ENCODE data around the gene ANO7. TPM values are rescaled to one million over a fixed set of nuclear protein-coding genes. Genes with fewer than 3 reads are reported as not detected.

ANO7 gene
- total and polyA plus RNA-seq, 2 of the 13 experiments (the other 11 are each of a cell fraction or from before 2014, with no cell fraction given) = 4.1 to 4.9 TPM

DNA sequence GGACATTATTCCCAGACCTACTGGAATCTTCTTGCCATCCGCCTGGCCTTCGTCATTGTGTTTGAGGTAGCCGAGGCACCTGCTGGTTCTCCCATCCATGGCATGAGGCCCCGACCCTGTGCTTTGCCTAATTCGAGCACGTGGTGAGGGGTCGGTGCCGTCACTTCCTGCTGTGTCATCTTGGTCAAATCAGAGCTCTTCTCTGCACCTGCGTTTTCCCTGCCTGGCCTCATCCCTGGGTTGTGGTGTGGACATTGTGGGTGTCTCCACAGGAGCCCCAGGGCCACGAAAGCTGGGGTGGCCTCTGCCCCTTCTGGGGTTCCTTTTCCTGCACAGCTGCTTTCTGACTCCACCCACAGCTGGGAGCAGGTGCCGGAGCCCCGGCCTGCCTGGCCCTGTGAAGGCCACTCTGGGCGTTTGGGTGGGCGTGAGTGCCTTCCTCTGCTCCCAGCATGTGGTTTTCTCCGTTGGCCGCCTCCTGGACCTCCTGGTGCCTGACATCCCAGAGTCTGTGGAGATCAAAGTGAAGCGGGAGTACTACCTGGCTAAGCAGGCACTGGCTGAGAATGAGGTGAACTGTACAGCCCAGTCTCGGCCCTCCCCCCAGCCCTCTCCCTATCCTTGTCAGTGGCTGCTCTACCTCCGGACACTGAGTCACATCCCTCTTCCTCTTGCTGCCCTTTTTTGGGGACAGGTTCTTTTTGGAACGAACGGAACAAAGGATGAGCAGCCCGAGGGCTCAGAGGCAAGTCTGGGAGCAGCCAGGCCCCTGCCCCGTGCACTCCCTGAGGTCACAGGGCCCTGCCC, 34.9 kb downstream of the ANO7 start (continued):
- TF ChIP-seq, protein P1, sequence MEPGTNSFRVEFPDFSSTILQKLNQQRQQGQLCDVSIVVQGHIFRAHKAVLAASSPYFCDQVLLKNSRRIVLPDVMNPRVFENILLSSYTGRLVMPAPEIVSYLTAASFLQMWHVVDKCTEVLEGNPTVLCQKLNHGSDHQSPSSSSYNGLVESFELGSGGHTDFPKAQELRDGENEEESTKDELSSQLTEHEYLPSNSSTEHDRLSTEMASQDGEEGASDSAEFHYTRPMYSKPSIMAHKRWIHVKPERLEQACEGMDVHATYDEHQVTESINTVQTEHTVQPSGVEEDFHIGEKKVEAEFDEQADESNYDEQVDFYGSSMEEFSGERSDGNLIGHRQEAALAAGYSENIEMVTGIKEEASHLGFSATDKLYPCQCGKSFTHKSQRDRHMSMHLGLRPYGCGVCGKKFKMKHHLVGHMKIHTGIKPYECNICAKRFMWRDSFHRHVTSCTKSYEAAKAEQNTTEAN (CRISPR knock-in tag; conservative IDR thresholded peaks at IDR 0.05) = no peak; the same call in 1 of the 2 replicates
- TF ChIP-seq PITX1 (CRISPR knock-in tag; IDR thresholded peaks at IDR 0.05) = no peak
- no peak for TF ChIP-seq ZBTB1 (CRISPR knock-in tag; IDR thresholded peaks at IDR 0.05; ENCODE audit: borderline replicate concordance)
- no peak for TF ChIP-seq ZNF792 (CRISPR knock-in tag; IDR thresholded peaks at IDR 0.05)
- TF ChIP-seq ZNF121 (CRISPR knock-in tag; IDR thresholded peaks at IDR 0.05) = no peak
- no peak for TF ChIP-seq RORA (CRISPR knock-in tag; IDR thresholded peaks at IDR 0.05)
- no peak for TF ChIP-seq NR2F6 (IDR thresholded peaks at IDR 0.05)
- no peak for TF ChIP-seq NR2F6 (CRISPR knock-in tag; IDR thresholded peaks at IDR 0.05)
- no peak for TF ChIP-seq ZNF547 (CRISPR knock-in tag; IDR thresholded peaks at IDR 0.05)
- no peak for TF ChIP-seq KDM6A (CRISPR knock-in tag; IDR thresholded peaks at IDR 0.05; ENCODE audit: low read depth)
- no peak for TF ChIP-seq ZNF468 (CRISPR knock-in tag; IDR thresholded peaks at IDR 0.05)
- TF ChIP-seq, protein P2, sequence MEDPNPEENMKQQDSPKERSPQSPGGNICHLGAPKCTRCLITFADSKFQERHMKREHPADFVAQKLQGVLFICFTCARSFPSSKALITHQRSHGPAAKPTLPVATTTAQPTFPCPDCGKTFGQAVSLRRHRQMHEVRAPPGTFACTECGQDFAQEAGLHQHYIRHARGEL (CRISPR knock-in tag; IDR thresholded peaks at IDR 0.05) = 0 out of 2 replicates have a peak, but pooled peaks have one; percentile 15
- peak; percentile 51; the same call in 1 of the 2 replicates for TF ChIP-seq ZNF263 (CRISPR knock-in tag; IDR thresholded peaks at IDR 0.05)
- TF ChIP-seq CEBPB (IDR thresholded peaks at IDR 0.05; ENCODE audit: borderline replicate concordance, low read depth, low read length) = no peak
- no peak for TF ChIP-seq TBX3 (IDR thresholded peaks at IDR 0.05; ENCODE audit: borderline replicate concordance)
- peak; percentile 46; the same call in 1 of the 2 replicates for TF ChIP-seq ZFP1 (CRISPR knock-in tag; IDR thresholded peaks at IDR 0.05)
- no peak for TF ChIP-seq PLRG1 (conservative IDR thresholded peaks at IDR 0.05)
- TF ChIP-seq ZNF296 (CRISPR knock-in tag; conservative IDR thresholded peaks at IDR 0.05) = no peak
- TF ChIP-seq RBM39 (IDR thresholded peaks at IDR 0.05; ENCODE audit: low read depth, low read length, poor library complexity, severe bottlenecking) = peak; percentile 5
- TF ChIP-seq KDM2A (CRISPR knock-in tag; IDR thresholded peaks at IDR 0.05; ENCODE audit: borderline replicate concordance, low read depth) = no peak
- no peak for TF ChIP-seq ZNF235 (CRISPR knock-in tag; IDR thresholded peaks at IDR 0.05; ENCODE audit: borderline replicate concordance)
- TF ChIP-seq SRF (IDR thresholded peaks at IDR 0.05; ENCODE audit: low read depth, low read length) = peak; percentile 30; the same call in 1 of the 2 replicates
- TF ChIP-seq ZNF605 (CRISPR knock-in tag; IDR thresholded peaks at IDR 0.05) = no peak
- TF ChIP-seq ZNF546 (CRISPR knock-in tag; conservative IDR thresholded peaks at IDR 0.05) = no peak
- TF ChIP-seq, protein P3, sequence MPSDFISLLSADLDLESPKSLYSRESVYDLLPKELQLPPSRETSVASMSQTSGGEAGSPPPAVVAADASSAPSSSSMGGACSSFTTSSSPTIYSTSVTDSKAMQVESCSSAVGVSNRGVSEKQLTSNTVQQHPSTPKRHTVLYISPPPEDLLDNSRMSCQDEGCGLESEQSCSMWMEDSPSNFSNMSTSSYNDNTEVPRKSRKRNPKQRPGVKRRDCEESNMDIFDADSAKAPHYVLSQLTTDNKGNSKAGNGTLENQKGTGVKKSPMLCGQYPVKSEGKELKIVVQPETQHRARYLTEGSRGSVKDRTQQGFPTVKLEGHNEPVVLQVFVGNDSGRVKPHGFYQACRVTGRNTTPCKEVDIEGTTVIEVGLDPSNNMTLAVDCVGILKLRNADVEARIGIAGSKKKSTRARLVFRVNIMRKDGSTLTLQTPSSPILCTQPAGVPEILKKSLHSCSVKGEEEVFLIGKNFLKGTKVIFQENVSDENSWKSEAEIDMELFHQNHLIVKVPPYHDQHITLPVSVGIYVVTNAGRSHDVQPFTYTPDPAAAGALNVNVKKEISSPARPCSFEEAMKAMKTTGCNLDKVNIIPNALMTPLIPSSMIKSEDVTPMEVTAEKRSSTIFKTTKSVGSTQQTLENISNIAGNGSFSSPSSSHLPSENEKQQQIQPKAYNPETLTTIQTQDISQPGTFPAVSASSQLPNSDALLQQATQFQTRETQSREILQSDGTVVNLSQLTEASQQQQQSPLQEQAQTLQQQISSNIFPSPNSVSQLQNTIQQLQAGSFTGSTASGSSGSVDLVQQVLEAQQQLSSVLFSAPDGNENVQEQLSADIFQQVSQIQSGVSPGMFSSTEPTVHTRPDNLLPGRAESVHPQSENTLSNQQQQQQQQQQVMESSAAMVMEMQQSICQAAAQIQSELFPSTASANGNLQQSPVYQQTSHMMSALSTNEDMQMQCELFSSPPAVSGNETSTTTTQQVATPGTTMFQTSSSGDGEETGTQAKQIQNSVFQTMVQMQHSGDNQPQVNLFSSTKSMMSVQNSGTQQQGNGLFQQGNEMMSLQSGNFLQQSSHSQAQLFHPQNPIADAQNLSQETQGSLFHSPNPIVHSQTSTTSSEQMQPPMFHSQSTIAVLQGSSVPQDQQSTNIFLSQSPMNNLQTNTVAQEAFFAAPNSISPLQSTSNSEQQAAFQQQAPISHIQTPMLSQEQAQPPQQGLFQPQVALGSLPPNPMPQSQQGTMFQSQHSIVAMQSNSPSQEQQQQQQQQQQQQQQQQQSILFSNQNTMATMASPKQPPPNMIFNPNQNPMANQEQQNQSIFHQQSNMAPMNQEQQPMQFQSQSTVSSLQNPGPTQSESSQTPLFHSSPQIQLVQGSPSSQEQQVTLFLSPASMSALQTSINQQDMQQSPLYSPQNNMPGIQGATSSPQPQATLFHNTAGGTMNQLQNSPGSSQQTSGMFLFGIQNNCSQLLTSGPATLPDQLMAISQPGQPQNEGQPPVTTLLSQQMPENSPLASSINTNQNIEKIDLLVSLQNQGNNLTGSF (CRISPR knock-in tag; IDR thresholded peaks at IDR 0.05) = no peak; the same call in 1 of the 2 replicates
